Suprapubic skin (tissue), 4 donors: ENCODE results near the gene CRB1. TPM values are rescaled to one million over a fixed set of nuclear protein-coding genes. Genes with fewer than 3 reads are reported as not detected.

ENCODE experiments used
- DNase-seq, 2 donors: peaks; one replicate each; pipeline ENCODE4 v3.0.0-alpha.2; 2019; ENCODE audit warnings: low spot score in 2 of 2
- H3K27ac ChIP-seq: fragments of 200-600 bp; sonication (generic); one replicate; pipeline ENCODE4 v1.5.1; 2019
- H3K27me3 ChIP-seq: fragments of 200-600 bp; sonication (generic); one replicate; pipeline ENCODE4 v1.5.1; 2019
- H3K36me3 ChIP-seq: fragments of 200-600 bp; sonication (generic); one replicate; pipeline ENCODE4 v1.5.1; 2019
- H3K4me1 ChIP-seq: fragments of 200-600 bp; sonication (generic); one replicate; pipeline ENCODE4 v1.5.1; 2019
- H3K4me3 ChIP-seq: fragments of 200-600 bp; sonication (generic); one replicate; pipeline ENCODE4 v1.5.1; 2019; ENCODE audit warnings: mild to moderate bottlenecking
- H3K9me3 ChIP-seq: fragments of 200-600 bp; sonication (generic); one replicate; pipeline ENCODE4 v1.5.1; 2019
- EP300 ChIP-seq: sonication (generic); formaldehyde crosslinking; IDR thresholded peaks from one replicate; pipeline ENCODE4 v1.6.1; 2017; ENCODE audit warnings: antibody characterized with exemption
- POLR2A ChIP-seq, 2 donors: fragments of 450-650 bp; IDR thresholded peaks; one replicate each; pipeline ENCODE4 v1.6.1; 2017; ENCODE audit warnings: antibody characterized with exemption in 2 of 2, mild to moderate bottlenecking in 2 of 2, moderate library complexity in 2 of 2
- POLR2AphosphoS5 ChIP-seq, 3 donors: sonication (generic); formaldehyde crosslinking; IDR thresholded peaks; one replicate each; pipeline ENCODE4 v1.6.1; 2017; ENCODE audit warnings: antibody characterized with exemption in 3 of 3
- WGBS: methylation state at CpG from one replicate; pipeline ENCODE4 v1.1.5; 2018; 5-methylcytosine and 5-hydroxymethylcytosine counted together
- total RNA-seq, 4 donors: library from RNA; depleted of rRNA; stranded (reverse); fragments of >200 nt; gene quantifications; one replicate each; pipeline ENCODE4 v1.1.0, GENCODE V29; 2016
- TF ChIP-seq, protein P1 (sequence below), 2 donors: fragments of 200-600 bp in 1 of 2; fragments of 450-650 bp in 1 of 2; sonication (generic) in 1 of 2; IDR thresholded peaks; one replicate each; pipeline ENCODE4 v1.5.1; 2016 to 2019; ENCODE audit warnings: antibody characterized with exemption in 2 of 2, mild to moderate bottlenecking in 1 of 2, moderate library complexity in 1 of 2

Gene CRB1
- total RNA-seq, 4 donors from 2014 or later, result 0.16 TPM; not detected in 3

DNA sequence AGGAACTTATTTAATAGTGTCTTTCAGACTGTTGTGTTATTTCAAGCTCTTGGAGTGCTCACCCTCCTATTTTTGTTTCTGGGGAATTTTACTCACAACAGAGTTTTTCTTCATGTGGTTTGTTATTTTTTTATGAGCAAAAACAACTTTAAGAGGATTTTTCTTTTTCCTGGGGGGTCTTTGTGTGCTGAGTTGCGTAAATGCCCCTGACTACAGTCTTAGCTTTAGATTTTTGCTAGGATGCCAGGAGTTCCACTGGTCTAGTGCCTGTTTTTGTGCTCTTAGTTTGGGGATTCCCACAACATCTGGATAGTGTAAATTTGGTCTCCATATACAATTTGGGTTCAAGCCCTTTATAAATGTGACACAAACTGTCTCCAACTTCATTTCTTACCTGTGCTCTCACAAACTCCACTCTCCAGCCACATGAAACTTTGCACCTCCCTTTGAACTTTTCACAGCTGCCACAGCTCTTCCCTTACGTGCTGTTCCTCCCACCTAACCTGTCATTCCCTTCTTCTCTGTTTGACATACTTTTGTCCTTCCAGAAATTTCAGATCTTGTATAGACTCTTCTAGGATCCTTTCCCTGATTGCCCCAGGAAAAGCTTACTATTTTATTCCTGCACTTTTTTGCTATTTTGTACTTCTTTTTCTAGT lies 180.2 kb downstream of the CRB1 start:
- Histone ChIP-seq H3K4me1 (no peaks in the 10 kb centered on the region), H3K27me3 (no peaks in the 10 kb centered on the region), H3K9me3 (no peaks in the 10 kb centered on the region), H3K4me3 (no peak overlapping the region), H3K27ac (no peak overlapping the region), H3K36me3 (no peaks in the 10 kb centered on the region)
- no peak for DNase-seq
- TF ChIP-seq POLR2A (IDR thresholded peaks at IDR 0.05), result no peak
- TF ChIP-seq POLR2AphosphoS5 (IDR thresholded peaks at IDR 0.05), result no peak
- no peak for TF ChIP-seq EP300
- TF ChIP-seq, protein P1, sequence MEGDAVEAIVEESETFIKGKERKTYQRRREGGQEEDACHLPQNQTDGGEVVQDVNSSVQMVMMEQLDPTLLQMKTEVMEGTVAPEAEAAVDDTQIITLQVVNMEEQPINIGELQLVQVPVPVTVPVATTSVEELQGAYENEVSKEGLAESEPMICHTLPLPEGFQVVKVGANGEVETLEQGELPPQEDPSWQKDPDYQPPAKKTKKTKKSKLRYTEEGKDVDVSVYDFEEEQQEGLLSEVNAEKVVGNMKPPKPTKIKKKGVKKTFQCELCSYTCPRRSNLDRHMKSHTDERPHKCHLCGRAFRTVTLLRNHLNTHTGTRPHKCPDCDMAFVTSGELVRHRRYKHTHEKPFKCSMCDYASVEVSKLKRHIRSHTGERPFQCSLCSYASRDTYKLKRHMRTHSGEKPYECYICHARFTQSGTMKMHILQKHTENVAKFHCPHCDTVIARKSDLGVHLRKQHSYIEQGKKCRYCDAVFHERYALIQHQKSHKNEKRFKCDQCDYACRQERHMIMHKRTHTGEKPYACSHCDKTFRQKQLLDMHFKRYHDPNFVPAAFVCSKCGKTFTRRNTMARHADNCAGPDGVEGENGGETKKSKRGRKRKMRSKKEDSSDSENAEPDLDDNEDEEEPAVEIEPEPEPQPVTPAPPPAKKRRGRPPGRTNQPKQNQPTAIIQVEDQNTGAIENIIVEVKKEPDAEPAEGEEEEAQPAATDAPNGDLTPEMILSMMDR (IDR thresholded peaks at IDR 0.05), result no peak
- 59% methylated on average over 2 of the region's 2 CpGs for WGBS

DNA sequence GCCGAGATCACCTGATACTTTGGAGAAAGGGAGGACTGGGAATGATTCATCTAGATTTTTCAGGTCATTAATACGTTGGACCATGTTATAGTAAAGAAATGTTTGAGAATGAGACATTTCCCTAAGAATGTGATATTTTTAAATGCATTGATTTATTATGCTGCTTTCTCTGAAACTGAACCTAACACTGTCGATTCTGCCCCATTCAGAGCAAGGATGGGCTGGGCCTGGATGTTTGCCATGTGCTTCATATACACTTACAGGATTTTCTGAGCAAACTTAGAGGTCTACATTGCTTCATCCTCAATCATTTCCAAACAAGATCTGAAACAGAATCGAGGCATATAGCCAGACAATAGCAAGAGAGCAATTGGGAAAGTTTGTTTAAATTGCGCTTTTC lies 183.3 kb downstream of the CRB1 start:
- Histone ChIP-seq H3K4me1 (no peaks in the 10 kb centered on the region), H3K27me3 (no peaks in the 10 kb centered on the region)

DNA sequence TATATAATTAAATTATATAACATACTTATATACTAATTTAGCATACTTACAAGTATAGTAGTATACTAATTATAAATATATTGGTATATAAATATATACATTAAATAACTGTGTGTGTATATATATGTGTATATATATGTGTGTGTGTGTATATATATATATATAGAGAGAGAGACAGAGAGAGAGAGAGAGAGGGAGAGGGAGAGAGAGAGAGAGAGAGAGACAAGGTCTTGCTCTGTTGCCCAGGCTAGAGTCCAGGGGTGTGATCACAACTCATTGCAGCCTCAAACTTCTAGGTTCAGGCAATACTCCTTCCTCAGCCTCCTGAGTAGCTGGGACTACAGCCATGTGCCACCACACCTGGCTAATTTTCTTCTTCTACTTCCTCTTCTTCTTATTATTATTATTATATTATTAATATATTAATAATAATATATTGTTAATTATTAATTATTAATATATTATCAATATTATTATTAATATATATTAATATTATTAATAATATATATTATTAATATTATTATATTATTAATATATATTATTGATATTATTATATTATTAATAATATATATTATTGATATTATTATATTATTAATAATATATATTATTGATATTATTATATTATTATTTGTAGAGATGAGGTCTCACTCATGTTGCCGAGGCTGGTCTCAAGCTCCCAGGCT lies 185.5 kb downstream of the CRB1 start:
- no peak overlapping the region for H3K4me3 ChIP-seq
- H3K4me1 ChIP-seq, result no peaks in the 10 kb centered on the region
- H3K27me3 ChIP-seq, result no peaks in the 10 kb centered on the region
- H3K27ac ChIP-seq, result no peak overlapping the region
- no peaks in the 10 kb centered on the region for H3K9me3 ChIP-seq
- WGBS, result 100% methylated on average over 1 of the region's 1 CpG
- H3K36me3 ChIP-seq, result no peaks in the 10 kb centered on the region
- DNase-seq, result no peak
- TF ChIP-seq POLR2AphosphoS5 (IDR thresholded peaks at IDR 0.05), result no peak
- no peak for TF ChIP-seq POLR2A (IDR thresholded peaks at IDR 0.05)
- TF ChIP-seq, protein P1 (IDR thresholded peaks at IDR 0.05), result no peak
- TF ChIP-seq EP300, result no peak

More for the DNA sequence above, 183.3 kb downstream of the CRB1 start:
- no peak for DNase-seq
- Histone ChIP-seq H3K4me3 (no peak overlapping the region), H3K27ac (no peak overlapping the region), H3K9me3 (no peaks in the 10 kb centered on the region), H3K36me3 (no peaks in the 10 kb centered on the region)
- WGBS, result 65% methylated on average over 5 of the region's 5 CpGs
- TF ChIP-seq POLR2AphosphoS5 (IDR thresholded peaks at IDR 0.05), result no peak
- no peak for TF ChIP-seq POLR2A (IDR thresholded peaks at IDR 0.05)
- TF ChIP-seq EP300, result no peak
- TF ChIP-seq, protein P1 (IDR thresholded peaks at IDR 0.05), result no peak

DNA sequence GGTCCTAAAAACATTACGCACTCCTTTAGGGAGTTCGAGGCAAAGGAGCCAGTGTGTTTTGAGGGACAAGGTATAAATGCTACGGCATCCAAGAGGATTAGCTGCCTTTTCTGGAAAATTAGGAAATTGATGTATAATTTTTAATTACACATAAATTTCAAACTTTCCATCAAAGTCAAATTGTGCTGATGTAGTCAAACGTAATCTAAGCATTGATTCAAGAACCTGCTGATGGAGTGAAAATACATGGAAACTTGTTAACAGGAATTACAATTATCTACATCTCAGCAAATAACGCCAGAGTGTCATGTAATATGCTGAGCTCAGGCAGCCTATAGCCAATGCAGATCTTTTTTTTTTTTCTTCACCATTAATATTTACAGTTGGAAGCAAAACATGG lies 194.5 kb downstream of the CRB1 start:
- WGBS, result 90% methylated on average over 5 of the region's 5 CpGs
- no peaks in the 10 kb centered on the region for H3K4me1 ChIP-seq
- H3K36me3 ChIP-seq, result no peaks in the 10 kb centered on the region

DNA sequence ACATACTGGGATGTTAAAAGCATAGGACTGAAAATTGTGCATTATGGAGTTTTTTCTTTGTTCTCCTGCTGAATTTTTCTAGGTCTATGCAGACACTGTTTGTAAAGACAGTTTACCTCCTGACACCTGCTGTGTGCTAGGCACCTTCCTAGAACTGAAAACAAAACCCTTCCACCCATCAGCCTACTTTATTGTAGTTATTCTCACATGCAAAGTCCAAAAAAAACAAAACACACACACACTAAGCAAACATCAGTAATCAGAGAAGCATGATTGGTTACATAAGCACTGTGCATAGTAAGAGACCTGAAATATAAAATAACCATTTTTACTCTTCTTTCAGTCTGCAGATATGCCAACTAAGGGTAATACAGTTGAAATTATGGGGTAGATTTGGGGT lies 195.1 kb downstream of the CRB1 start:
- DNase-seq, result no peak
- Histone ChIP-seq H3K27me3 (no peaks in the 10 kb centered on the region), H3K4me3 (no peak overlapping the region), H3K36me3 (no peaks in the 10 kb centered on the region), H3K27ac (no peak overlapping the region), H3K9me3 (no peaks in the 10 kb centered on the region), H3K4me1 (no peaks in the 10 kb centered on the region)
- TF ChIP-seq POLR2A (IDR thresholded peaks at IDR 0.05) (no peak), EP300 (no peak), POLR2AphosphoS5 (IDR thresholded peaks at IDR 0.05) (no peak)
- TF ChIP-seq, protein P1 (IDR thresholded peaks at IDR 0.05), result no peak

More for the DNA sequence above, 194.5 kb downstream of the CRB1 start:
- TF ChIP-seq POLR2A (IDR thresholded peaks at IDR 0.05), result no peak
- Histone ChIP-seq H3K4me3 (no peak overlapping the region), H3K9me3 (no peaks in the 10 kb centered on the region), H3K27ac (no peak overlapping the region), H3K27me3 (no peaks in the 10 kb centered on the region)
- no peak for DNase-seq
